ENCODE data around the gene CNDP1. TPM values are rescaled to one million over a fixed set of nuclear protein-coding genes. Genes with fewer than 3 reads are reported as not detected.

The CNDP1 gene
- polyA plus RNA-seq, 1 donor (not counting 4 experiments of a cell fraction or from before 2014, with no cell fraction given) = not detected

- H3K27ac ChIP-seq (ENCODE audit: control insufficient read depth, insufficient read depth, low read length) = no peak overlapping the region
- DNase-seq (ENCODE audit: low read depth, low spot score) (no peak), FAIRE-seq (no peak)
- peaks cover 27% of the 10 kb centered on the region for H3K79me2 ChIP-seq (ENCODE audit: control insufficient read depth, insufficient read depth, low read length)
- H2AFZ ChIP-seq (ENCODE audit: control insufficient read depth, low read length) = no peak overlapping the region
- H3K4me1 ChIP-seq (ENCODE audit: control insufficient read depth, extremely low read depth, insufficient read depth, low read length) = no peaks in the 10 kb centered on the region
- H3K36me3 ChIP-seq (ENCODE audit: control insufficient read depth in 2 of 2, extremely low read depth in 1 of 2, insufficient read depth in 2 of 2, low read length in 2 of 2) = no peaks in the 10 kb centered on the region
- no peak overlapping the region for H3K9ac ChIP-seq (ENCODE audit: control insufficient read depth, extremely low read depth, insufficient read depth, low read length)
- H4K20me1 ChIP-seq (ENCODE audit: control insufficient read depth, extremely low read depth, insufficient read depth, low read length) = no peaks in the 10 kb centered on the region
- dilution Hi-C loops (cut with MboI; ENCODE audit: extremely low pct_ligation_motif_present, low sequenced_read_pairs) = no loop called here
- no peaks in the 10 kb centered on the region for H3K9me3 ChIP-seq (ENCODE audit: control insufficient read depth, low read depth, low read length)
- no peak for TF ChIP-seq CTCF (optimal IDR thresholded peaks at IDR 0.05 in 1 of 3, IDR thresholded peaks at IDR 0.05 in 1 of 3, conservative IDR thresholded peaks at IDR 0.05 in 1 of 3; ENCODE audit: extremely low read depth in 1 of 3, insufficient read depth in 2 of 3, low read length in 3 of 3)
- TF ChIP-seq EZH2 (IDR thresholded peaks at IDR 0.05; ENCODE audit: low read length) = no peak
- H3K9me1 ChIP-seq (ENCODE audit: control insufficient read depth, extremely low read depth, insufficient read depth, low read length) = peaks cover 3% of the 10 kb centered on the region
- H3K4me3 ChIP-seq (ENCODE audit: control insufficient read depth in 2 of 3, extremely low read depth in 1 of 3, insufficient read depth in 2 of 3, low read depth in 1 of 3, low read length in 3 of 3) = no peak overlapping the region
- H3K4me2 ChIP-seq (ENCODE audit: control insufficient read depth, extremely low read depth, insufficient read depth, low read depth, low read length) = no peak overlapping the region
- no peaks in the 10 kb centered on the region for H3K27me3 ChIP-seq (ENCODE audit: control insufficient read depth, extremely low read depth, insufficient read depth, low read length)
These were observed 90.2 kb downstream of the CNDP1 start for GRCh38 chr18:74624466-74624865.

- DNase-seq (ENCODE audit: low read depth, low spot score) (no peak), FAIRE-seq (no peak)
- Histone ChIP-seq H3K79me2 (ENCODE audit: control insufficient read depth, insufficient read depth, low read length) (peaks cover 27% of the 10 kb centered on the region), H3K36me3 (ENCODE audit: control insufficient read depth in 2 of 2, extremely low read depth in 1 of 2, insufficient read depth in 2 of 2, low read length in 2 of 2) (no peaks in the 10 kb centered on the region), H3K4me1 (ENCODE audit: control insufficient read depth, extremely low read depth, insufficient read depth, low read length) (no peaks in the 10 kb centered on the region), H4K20me1 (ENCODE audit: control insufficient read depth, extremely low read depth, insufficient read depth, low read length) (no peaks in the 10 kb centered on the region), H3K27me3 (ENCODE audit: control insufficient read depth, extremely low read depth, insufficient read depth, low read length) (no peaks in the 10 kb centered on the region), H3K4me2 (ENCODE audit: control insufficient read depth, extremely low read depth, insufficient read depth, low read depth, low read length) (no peak overlapping the region), H3K27ac (ENCODE audit: control insufficient read depth, insufficient read depth, low read length) (no peak overlapping the region), H3K9me1 (ENCODE audit: control insufficient read depth, extremely low read depth, insufficient read depth, low read length) (peaks cover 3% of the 10 kb centered on the region), H3K4me3 (ENCODE audit: control insufficient read depth in 2 of 3, extremely low read depth in 1 of 3, insufficient read depth in 2 of 3, low read depth in 1 of 3, low read length in 3 of 3) (no peak overlapping the region), H2AFZ (ENCODE audit: control insufficient read depth, low read length) (no peak overlapping the region), H3K9ac (ENCODE audit: control insufficient read depth, extremely low read depth, insufficient read depth, low read length) (no peak overlapping the region), H3K9me3 (ENCODE audit: control insufficient read depth, low read depth, low read length) (no peaks in the 10 kb centered on the region)
- TF ChIP-seq EZH2 (IDR thresholded peaks at IDR 0.05; ENCODE audit: low read length) (no peak), CTCF (optimal IDR thresholded peaks at IDR 0.05 in 1 of 3, IDR thresholded peaks at IDR 0.05 in 1 of 3, conservative IDR thresholded peaks at IDR 0.05 in 1 of 3; ENCODE audit: extremely low read depth in 1 of 3, insufficient read depth in 2 of 3, low read length in 3 of 3) (no peak)
- dilution Hi-C loops (cut with MboI; ENCODE audit: extremely low pct_ligation_motif_present, low sequenced_read_pairs) = no loop called here
These were observed 90.9 kb downstream of the CNDP1 start for GRCh38 chr18:74625157-74625556.
